ENCODE results near the gene NCEH1. TPM values are rescaled to one million over a fixed set of nuclear protein-coding genes. Genes with fewer than 3 reads are reported as not detected.

Gene NCEH1
- total RNA-seq, 1 donor from 2014 or later, result 4.5 TPM

- peaks cover 6% of the 10 kb centered on the region for H3K4me1 Mint-ChIP-seq
- no peak for ATAC-seq (ENCODE audit: low read depth)
- no peak overlapping the region for H3K4me3 Mint-ChIP-seq
- intact Hi-C loops (cut with micrococcal nuclease), result no loop called here
- ChIA-PET CTCF (no interaction called here), POLR2A (no interaction called here)
- peaks cover 3% of the 10 kb centered on the region for H3K27me3 Mint-ChIP-seq
- H3K9me3 Mint-ChIP-seq, result peaks cover 5% of the 10 kb centered on the region
- no peak overlapping the region for H3K27ac Mint-ChIP-seq
- no peak for DNase-seq
- no peak for TF ChIP-seq CTCF (IDR thresholded peaks at IDR 0.05)
- no peaks in the 10 kb centered on the region for H3K36me3 Mint-ChIP-seq (ENCODE audit: low read depth)
Observed at GRCh38 chr3:172617976-172618375, 92.9 kb downstream of the NCEH1 start.

- ChIA-PET CTCF (no interaction called here), POLR2A (no interaction called here)
- Mint-ChIP-seq H3K27ac (no peak overlapping the region), H3K4me3 (no peak overlapping the region), H3K36me3 (ENCODE audit: low read depth) (no peaks in the 10 kb centered on the region), H3K4me1 (peaks cover 6% of the 10 kb centered on the region), H3K9me3 (peaks cover 5% of the 10 kb centered on the region), H3K27me3 (no peaks in the 10 kb centered on the region)
- DNase-seq (no peak), ATAC-seq (ENCODE audit: low read depth) (no peak)
- TF ChIP-seq CTCF (IDR thresholded peaks at IDR 0.05), result no peak
- intact Hi-C loops (cut with micrococcal nuclease), result no loop called here
Observed at GRCh38 chr3:172617013-172617706, 93.7 kb downstream of the NCEH1 start.

GRCh38 chr3:172616031-172616461, 94.8 kb downstream of the NCEH1 start:
- no peak overlapping the region for H3K27ac Mint-ChIP-seq
- DNase-seq (no peak), ATAC-seq (ENCODE audit: low read depth) (no peak)
- H3K9me3 Mint-ChIP-seq, result peaks cover 6% of the 10 kb centered on the region
- no peaks in the 10 kb centered on the region for H3K27me3 Mint-ChIP-seq
- CTCF ChIA-PET, result no interaction called here
- TF ChIP-seq CTCF (IDR thresholded peaks at IDR 0.05), result no peak
- H3K4me3 Mint-ChIP-seq, result no peak overlapping the region
- no peaks in the 10 kb centered on the region for H3K36me3 Mint-ChIP-seq (ENCODE audit: low read depth)
- POLR2A ChIA-PET, result no interaction called here
- intact Hi-C loops (cut with micrococcal nuclease), result no loop called here
- H3K4me1 Mint-ChIP-seq, result peaks cover 6% of the 10 kb centered on the region

- Mint-ChIP-seq H3K27me3 (no peaks in the 10 kb centered on the region), H3K4me1 (peaks cover 6% of the 10 kb centered on the region), H3K4me3 (no peak overlapping the region), H3K27ac (no peak overlapping the region), H3K9me3 (peaks cover 13% of the 10 kb centered on the region), H3K36me3 (ENCODE audit: low read depth) (no peaks in the 10 kb centered on the region)
- no peak for DNase-seq
- intact Hi-C loops (cut with micrococcal nuclease), result no loop called here
- CTCF ChIA-PET, result no interaction called here
- POLR2A ChIA-PET, result no interaction called here
- no peak for TF ChIP-seq CTCF (IDR thresholded peaks at IDR 0.05)
- ATAC-seq (ENCODE audit: low read depth), result no peak
Observed at GRCh38 chr3:172615296-172615695, 95.6 kb downstream of the NCEH1 start.

GRCh38 chr3:172614340-172615274, 96.3 kb downstream of the NCEH1 start:
- no peak for DNase-seq
- no peak for ATAC-seq (ENCODE audit: low read depth)
- POLR2A ChIA-PET, result no interaction called here
- Mint-ChIP-seq H3K27ac (no peak overlapping the region), H3K4me1 (peaks cover 6% of the 10 kb centered on the region), H3K9me3 (peaks cover 13% of the 10 kb centered on the region), H3K4me3 (no peak overlapping the region), H3K36me3 (ENCODE audit: low read depth) (no peaks in the 10 kb centered on the region), H3K27me3 (no peaks in the 10 kb centered on the region)
- intact Hi-C loops (cut with micrococcal nuclease), result no loop called here
- no peak for TF ChIP-seq CTCF (IDR thresholded peaks at IDR 0.05)
- CTCF ChIA-PET, result interaction anchor here (0.9 kb wide), 1 partner anchor 153 kb away, joined by 3 read pairs; no protein-coding TSS in a partner anchor

All from activated B cell treated with CpG ODN at 0.5 μM for 24 hours (primary cell).